Dedifferentiated amniotic fluid mesenchymal stem cell (primary cell): ENCODE results near the gene WDCP.
"Not testable (repeated sequence)": the region's sequence is repeated elsewhere in the genome, so short reads cannot be mapped to it uniquely, and the experiment has no call there.

Experiments
- DNase-seq: peaks from one replicate; pipeline ENCODE4 v3.0.0-alpha.2; 2016; ENCODE audit errors: extremely low spot score

WDCP gene

DNA sequence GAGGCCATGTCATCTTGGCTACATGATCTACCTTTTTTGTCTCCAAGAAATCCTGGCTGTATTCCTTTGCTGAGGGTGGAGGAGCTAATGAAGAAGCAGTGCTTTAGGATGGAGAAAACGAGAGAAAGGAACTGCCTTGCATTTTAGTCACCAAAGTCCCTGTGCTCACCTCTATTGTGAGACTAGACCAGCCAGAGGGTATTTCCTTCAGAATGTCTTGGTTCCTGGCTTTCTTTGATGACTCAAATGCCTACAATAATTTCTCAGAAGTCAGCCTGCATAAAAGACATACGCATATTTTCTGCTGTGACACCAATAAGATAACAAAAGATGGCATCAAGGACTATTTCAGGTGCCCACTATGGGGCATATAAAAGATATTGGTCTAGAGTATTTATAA is 18.1 kb upstream of the WDCP start:
- DNase-seq: no peak

DNA sequence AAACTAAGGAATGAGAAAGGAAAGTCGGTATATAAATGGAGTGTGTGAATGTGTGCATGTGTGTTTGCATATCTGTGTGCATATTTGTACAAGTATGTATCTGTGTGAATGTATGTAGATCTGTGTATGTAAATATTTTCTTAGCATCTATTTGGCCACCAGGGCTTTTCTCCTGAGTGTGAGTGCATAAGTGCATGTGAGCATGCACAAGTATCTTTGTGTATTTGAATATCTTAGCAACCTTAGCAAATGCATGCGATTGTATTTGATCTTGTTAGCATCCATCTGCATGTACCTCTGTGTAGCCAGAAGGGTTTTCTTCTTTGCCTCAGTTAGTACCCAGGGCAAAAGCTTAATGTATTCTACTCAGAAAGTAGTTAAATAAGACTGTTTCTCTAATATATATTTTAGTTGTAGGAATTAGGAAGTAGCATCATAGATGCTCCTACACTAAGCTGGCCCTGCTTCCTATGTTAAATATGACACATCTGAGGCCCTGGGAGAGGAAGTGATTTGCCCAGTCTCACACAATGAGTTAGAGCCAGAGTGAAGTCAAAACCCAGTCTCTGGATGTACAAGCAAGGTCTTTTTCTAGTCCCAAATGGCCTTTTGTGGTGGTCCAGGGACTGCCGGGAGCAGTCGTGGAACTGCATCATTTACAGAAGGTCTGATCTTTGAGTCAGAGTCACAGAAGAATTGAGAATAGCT is 11.5 kb upstream of the WDCP start:
- no peak for DNase-seq

DNA sequence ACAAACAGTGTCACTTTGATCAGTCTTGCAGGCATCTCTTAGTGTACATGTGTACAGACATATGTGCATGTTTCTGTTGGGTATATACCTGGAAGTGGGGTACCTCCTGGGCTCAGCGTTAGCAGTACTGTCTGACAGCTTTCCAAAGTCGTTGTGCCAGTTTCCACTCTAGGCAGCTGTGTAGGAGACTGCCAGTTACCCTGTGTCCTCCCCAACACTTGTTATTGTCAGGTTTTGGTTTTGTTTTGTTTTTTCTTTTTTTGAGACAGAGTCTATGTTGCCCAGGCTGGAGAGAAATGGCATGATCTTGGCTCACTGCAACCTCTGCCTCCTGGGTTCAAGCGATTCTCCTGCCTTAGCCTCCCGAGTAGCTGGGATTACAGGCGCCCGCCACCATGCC is 8.6 kb upstream of the WDCP start:
- DNase-seq: no peak

DNA sequence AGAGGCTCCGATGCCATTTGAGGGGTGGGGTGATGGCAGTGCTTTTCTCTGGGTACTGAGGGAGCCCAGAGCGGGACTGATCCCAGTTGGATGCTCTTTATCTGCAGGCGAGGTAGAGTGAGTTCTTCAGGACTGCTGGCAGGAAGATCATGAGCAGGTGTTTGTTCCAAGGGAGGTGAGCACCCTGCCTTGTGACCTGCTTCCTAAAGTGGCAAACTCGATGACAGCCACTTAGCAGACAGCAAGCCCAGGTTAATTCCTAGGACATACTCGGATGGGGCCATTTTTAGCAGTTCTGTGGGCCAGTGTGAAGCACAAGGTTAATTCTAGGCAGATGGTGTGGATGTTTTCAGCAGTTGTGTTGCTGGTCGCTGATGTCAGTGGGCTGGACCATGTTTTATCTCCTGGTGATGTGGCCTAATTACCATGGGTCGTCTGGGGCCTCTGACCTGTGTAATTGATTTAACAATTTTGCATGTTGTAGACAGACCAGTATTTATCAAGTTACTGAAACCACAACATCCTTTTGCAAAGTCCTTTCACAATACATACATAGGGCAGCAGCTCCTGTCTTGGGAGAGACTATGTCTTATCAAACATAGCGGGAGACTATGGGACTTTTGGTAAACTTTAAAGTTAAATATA is 7.3 kb upstream of the WDCP start:
- no peak for DNase-seq

DNA sequence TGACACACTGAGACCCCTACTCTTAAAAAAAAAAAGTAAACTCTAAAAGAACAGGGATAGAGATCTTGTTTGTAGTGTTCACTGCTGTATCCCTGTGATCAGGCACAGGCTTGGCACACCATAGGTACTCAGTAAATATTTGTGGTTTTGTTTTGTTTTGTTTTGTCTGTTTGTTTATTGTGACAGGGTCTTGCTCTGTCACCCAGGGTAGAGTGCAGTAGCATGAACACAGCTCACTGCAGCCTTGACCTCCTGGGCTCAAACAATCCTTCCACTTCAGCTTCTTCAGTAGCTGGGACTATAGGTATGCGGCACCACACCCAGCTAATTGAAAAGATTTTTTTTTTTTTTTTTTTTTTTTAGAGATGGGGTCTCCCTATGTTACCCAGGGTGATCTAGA is 5.8 kb upstream of the WDCP start:
- DNase-seq: no peak

DNA sequence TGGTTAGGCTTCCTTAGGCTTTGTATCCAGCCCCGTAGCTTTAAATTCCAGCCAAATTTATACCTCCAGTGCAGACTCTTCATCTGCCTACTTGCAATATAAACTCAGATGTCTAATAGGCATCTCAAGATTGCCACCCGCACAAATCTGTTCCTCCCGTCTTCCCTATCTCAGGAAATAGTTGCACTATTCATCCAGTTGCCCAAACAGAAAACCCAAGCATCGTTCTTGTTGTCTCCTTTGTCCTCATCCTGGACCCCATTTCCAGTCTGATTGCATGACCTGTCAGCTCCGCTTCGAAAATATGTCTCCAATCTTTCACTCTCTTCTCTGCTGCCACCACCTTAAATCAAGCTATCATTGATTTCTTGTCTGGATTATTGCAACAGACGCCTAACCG is 4.6 kb upstream of the WDCP start:
- no peak for DNase-seq

DNA sequence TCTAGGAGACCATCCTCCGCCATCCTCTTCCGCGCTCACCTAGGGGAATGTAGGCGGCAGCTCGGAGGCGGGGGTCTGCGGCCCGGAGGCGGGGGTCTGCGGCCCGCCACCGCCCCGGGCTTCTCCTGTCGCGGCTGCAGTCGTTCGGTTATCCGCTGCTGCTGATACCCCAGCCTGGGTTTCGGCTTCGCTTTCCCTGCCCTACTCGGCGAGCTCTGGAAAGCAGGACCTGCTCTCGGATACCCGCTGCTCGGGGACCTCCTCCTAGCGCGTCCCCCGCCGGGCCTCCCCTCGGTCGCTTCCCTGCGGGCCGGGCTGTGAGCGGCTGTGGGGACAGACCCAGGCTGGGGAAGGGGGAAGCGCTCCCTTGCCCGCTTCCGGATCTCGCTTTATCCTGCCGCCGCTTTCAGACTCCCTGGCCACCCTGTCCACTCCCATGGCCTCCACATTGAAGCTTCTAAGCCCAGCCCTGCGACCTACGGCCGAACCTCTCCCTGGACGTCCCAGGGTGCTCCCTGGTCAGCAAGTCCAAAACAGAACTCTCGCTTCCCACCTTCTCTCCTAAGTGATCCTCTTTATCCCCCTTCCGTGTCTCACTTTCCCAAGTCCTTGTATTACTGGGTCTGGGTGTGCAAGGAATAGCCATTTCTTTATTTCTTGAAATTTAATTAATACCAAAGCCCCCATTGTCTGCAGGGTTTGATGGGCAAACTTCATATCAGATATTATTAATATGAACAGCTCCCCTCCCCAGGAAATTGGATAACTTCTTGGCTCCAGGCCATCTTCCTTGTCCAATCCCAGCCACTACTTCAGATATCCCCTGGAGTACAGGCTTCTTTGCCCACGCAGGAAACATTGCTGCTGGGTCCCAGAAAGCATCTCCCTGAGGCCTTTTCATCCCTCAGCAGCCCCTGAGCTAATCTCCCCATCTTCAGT is 3.1 kb upstream of the WDCP start:
- DNase-seq: no peak

DNA sequence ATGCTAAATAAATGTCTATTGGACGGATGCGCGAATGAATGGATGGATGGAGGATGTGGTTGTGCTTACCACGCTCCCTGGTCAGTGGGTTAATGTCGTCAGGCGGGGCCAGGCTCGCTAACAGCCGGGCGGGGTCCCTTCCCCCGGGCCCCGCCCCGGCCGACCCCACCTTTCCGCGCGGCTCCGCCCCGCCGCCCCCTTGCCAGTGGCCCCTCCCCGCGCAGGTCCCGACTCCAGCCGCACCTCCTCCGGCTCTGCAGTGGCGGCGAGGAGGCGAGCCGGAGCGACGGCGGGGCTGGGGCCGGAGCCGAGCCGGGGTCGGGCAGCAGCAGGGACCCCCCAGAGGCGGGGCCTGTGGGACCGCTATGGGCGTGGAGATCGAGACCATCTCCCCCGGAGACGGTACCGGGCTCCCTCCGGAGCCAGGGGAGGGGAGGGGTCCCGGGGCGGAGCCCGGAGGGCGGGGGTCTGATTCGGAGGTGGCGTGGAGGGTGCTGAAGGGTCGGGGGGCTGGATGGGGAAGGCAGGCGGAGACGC is 2.4 kb upstream of the WDCP start, which contains the start of gene FKBP1B:
Gene FKBP1B (plus strand): TSS at position 257 of the 537 bp plus-strand sequence. CDS start 109 bp downstream, at position 366.
- DNase-seq: no peak

DNA sequence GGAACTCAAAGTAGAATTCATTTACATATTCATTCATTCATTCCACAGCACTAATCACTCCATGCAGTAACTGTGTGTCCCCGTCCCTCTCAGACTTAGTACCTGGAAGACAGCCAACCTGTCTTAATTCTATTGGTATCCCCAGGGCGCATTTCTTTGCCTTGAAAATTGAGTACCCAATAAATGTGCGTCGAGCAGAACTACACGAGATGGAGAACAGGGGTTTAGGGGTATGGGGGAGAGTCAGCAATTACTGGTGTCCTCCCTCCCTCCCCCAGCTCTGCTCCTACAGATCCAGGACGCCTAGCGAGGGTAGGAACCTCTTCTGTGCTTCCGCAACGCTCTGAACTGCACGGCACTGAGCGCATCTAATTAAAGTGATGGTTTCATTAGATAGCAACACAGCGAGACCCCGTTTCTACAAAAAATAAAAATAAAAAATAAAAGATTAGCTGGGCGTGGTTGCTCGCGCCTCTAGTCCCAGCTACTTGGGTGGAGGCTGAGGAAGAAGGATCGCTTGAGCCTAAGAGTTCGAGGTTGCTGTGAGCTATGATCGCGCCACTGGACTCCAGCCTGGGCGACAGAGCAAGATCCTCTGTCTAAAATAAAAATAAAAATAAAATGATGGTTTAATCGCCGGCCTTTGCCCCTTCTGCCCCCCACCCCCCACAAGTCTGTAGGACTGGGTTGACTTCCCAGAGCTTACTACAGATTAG is 1.7 kb upstream of the WDCP start:
- no peak for DNase-seq

DNA sequence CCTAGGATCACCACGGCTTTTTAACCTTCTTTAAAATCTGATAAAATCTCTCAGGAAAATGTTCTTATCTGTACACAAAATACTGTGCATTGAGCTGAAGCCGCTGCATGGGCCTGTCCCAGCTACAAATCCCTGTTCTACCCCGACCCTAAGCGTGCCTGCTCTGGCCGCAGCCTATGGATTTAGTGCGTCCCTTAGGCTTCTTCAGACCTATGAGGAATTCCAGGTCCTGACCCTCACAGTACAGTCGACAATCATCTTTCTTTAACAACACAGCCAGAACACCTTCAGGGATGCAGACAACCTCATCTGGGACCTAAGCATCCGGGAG is 477 bp upstream of the WDCP start:
- DNase-seq: no peak

DNA sequence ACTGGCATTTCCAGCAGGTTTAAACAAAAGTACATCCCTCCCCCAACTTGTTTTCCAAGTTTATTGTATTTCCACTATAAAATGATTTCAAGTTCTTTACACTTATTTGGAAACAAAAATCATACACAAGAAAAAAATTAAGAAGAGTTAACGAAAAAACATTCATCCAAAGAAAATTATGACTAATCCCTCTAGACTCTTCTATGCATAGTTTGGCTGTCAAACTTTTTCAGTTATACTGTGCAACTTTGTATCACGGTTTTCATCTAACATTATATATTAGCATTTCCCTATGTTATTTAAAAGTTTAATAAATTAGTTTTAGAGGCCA is 627 bp downstream of the WDCP start:
- DNase-seq: no peak

DNA sequence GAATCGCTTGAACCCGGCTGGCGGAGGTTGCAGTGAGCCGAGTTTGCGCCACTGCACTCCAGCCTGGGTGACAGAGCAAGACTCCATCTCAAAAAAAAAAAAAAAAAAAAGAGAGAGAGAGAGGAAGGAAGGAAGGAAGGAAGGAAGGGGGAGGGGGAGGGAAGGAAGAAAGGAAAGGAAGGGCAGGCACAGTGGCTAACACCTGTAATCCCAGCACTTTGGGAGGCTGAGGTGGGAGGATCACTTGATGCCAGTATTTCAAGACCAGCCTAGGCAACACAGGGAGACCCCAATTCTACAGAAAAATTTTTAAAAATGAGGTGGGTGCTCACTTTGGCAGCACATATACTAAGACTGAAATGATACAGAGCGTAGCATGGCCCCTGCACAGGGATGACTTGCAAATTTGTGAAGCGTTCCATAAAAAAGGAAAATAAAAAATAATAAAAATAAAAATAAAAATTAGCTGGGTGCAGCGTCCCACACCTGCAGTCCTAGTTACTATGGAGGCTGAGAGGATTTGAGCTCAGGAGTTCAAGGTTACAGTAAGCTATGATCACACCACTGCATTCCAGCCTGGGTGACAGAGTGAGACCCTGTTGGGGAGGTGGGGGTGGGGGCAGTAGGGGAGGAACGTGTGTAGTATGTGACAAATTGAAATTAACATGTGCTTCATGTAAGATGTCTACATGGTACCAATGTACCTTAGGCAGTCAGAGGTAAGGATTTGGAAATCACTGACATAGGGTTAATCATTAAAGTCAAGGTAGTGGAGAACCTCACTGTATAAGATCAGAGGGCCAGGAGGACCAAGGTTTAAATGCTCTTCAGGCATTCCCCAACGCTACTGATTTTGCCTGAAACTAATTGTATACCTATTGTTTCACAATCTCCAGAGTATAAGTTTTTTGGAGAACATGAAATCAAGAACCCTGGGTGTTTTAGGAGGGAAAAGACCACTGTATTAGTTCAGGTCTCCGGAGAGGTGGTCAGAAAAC is 1.4 kb downstream of the WDCP start:
- DNase-seq: no peak

DNA sequence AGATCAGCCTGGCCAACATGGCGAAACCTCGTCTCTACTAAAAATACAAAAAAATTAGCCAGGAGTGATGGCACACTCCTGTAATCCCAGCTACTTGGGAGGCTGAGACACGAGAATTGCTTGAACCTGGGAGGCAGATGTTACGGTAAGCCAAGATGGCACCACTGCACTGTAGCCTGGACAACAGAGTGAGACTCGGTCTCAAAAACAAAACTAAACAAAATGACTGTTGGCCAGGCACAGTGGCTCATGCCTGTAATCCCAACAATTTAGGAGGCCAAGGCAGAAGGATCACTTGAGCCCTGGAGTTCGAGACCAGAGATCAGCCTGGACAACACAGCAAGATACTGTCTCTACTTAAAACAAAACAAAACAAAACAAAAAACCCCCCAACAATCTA is 4.1 kb downstream of the WDCP start:
- not testable (repeated sequence) for DNase-seq

DNA sequence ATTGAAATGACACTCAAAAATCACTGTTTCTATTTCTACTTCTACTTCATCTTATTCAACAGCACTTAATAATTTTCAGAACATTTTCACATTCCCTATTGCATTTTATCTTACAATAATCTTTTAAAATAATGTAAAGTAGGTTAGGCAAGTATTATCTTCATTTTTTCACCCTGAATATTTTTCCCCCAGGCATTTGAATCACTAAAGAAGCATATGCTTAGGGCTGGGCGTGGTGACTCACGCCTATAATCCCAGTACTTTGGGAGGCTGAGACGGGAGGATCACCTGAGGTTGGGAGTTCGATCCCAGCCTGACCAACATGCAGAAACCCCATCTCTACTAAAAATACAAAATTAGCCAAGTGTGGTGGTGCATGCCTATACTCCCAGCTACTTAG is 6.7 kb downstream of the WDCP start:
- DNase-seq: no peak

DNA sequence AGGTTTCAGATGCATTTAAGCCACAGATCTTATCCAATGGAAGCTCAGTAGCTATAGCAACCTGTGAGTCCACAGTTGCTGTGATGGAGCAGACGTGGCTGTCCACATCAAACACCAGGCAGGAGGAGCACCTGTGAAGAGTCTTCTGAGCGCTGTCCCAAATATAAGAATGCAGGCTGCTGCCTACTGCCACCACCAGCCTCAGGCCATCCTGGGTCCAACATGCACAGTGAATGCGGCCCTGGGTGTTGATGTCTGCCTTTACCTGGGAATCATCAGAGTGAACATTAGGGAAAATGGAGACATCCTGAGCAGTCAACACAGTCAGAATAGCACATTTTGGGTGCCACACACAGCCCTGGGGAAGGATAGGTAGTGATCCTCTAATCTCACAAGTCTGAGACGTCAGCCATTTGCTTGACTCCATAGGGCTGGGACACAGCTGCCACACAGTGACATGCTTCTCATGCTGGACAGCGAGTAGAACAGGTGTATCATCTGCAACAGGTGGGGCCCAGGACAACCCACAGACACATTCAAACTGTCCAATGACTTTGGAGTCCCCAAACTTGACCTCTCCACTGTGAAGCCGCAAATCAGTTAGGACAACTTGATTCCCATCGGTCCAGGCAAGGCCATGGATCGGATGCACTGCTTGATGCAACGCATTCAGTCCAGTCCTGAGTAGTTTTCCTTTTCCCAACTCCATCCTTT is 8.2 kb downstream of the WDCP start:
- DNase-seq: no peak

DNA sequence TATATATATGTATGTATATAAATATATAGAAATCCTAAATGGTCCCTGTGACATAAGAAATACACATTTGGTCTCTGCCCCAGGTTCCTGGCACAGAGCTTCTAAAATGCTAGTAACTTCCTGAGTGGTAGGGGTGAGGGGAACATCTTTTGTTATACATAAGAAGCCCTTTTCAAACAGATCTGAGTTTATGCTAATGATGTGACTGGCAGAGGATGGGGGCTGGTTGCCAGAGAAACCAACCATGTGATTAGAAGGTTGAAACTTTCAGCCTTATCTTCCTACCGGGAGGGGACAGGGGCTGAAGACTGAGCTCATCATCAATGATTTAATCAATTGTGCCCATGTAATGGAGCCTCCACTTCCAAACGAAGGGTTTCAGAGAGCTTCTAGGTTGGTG is 21.0 kb downstream of the WDCP start:
- no peak for DNase-seq

DNA sequence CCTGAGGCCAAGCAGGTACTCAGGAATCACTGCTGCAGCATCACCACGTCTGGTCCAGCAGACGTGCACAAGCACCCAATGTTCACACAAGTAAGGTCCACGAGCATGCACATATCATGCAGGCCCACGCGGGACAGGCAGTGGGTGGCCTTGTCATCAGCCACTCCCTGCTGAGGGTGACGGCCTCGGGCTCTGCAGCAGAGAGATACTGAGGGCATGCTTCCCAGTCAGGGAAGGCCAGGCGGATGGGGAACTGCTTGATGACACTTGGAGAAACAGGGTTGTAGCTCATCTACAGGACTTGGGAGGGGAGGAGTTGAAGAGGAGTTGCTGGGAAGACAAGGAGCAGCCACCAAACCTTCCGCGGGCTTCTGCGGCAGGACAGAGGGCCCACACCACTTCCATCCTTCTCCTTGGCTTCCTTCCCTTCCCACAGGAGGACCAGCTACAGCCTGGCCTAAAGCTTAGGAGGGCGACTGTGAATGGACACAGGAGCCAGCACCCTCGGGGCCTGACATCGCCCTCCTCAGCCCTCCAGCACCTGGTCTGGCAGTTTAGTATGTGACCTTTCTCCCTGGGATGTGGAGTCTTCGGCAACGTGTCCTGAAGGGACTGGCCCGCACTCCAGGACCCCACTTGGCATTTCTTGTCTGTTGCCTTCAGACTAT is 22.1 kb downstream of the WDCP start:
- DNase-seq: no peak

DNA sequence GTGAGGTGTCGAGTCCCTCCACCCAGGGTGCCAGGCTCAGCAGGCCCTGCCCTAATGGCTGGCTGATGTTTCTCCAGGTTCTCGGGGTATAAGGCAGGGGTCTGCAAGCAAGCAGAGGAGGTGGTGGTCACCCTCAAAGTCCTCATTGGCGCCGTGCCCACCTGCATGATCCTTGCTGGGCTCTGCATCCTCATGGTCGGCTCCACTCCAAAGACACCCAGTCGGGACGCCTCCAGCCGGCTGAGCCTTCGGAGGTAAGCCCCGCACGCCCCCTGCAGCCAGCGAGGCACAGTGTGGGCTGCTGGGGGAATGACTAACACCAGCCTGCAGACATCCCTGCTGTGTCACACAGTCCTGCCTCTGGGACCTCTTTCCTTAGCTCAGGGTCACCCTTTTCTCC is 23.2 kb downstream of the WDCP start:
- no peak for DNase-seq

DNA sequence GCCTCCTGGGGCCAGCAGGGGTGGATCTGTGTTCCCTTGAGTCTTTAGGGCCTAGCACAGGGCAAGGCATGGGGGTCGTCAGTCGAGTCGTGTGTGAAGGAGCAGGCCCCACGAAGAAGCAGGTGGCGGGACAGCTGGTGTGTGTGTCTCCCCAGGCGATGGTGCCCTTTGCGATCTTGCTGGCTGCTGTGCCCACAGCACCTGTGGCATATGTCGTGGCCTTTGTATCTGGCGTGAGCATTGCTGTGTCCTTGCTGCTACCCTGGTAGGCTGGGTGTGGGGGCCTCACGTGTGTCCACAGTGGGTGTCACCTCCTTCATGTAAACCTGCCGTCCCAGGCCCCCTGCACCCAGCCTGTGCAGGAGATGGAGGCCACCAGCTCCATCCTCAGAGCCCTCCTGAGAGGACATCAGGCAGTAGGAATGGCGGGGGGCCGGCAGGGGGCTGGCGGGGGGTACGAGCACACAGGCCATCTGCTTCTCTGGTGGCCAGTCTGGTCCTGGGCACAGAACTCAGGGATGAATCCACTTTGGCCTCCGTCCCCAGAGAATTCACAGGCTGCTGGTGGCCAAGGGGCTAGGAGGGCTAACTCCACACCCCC is 24.1 kb downstream of the WDCP start:
- DNase-seq: no peak
